Skeletal muscle tissue (tissue), 4 donors: ENCODE data around the gene CTDSP2. TPM values are rescaled to one million over a fixed set of nuclear protein-coding genes. Genes with fewer than 3 reads are reported as not detected.

Experiments
- H3K27ac ChIP-seq: one replicate; pipeline ENCODE4 v1.7.0; 2013; ENCODE audit warnings: mild to moderate bottlenecking, low read depth, low read length, inconsistent platforms
- H3K27me3 ChIP-seq, 3 donors: one replicate each; pipeline ENCODE4 v1.7.0; 2013; ENCODE audit warnings: low read length in 3 of 3; ENCODE audit not compliant: control insufficient read depth in 3 of 3, insufficient read depth in 3 of 3
- H3K36me3 ChIP-seq, 3 donors: one replicate each; pipeline ENCODE4 v1.7.0; 2013; ENCODE audit warnings: low read length in 3 of 3; ENCODE audit not compliant: control insufficient read depth in 3 of 3, insufficient read depth in 3 of 3
- H3K4me1 ChIP-seq, 3 donors: one replicate each; pipeline ENCODE4 v1.7.0; 2013; ENCODE audit warnings: low read length in 3 of 3, mild to moderate bottlenecking in 3 of 3; ENCODE audit not compliant: control insufficient read depth in 3 of 3, insufficient read depth in 3 of 3
- H3K4me3 ChIP-seq, 3 donors: one replicate each; pipeline ENCODE4 v1.7.0; 2013; ENCODE audit warnings: low read length in 3 of 3
- H3K9ac ChIP-seq, 3 donors: one replicate each; pipeline ENCODE4 v1.7.0; 2013; ENCODE audit warnings: low read length in 3 of 3, mild to moderate bottlenecking in 3 of 3, moderate library complexity in 2 of 3, low read depth in 1 of 3
- H3K9me3 ChIP-seq, 3 donors: one replicate each; pipeline ENCODE4 v1.7.0; 2013; ENCODE audit warnings: low read length in 3 of 3; ENCODE audit not compliant: control insufficient read depth in 3 of 3
- total RNA-seq: library from RNA; depleted of rRNA; stranded (reverse); fragments of >200 nt; gene quantifications from one replicate; pipeline ENCODE4 v1.2.3, GENCODE V29; 2014
- donor health status: Osteomylitis.

CTDSP2 gene
- total RNA-seq, result 51.1 TPM

GRCh38 chr12:57846577-57847319 is at the start of gene CTDSP2:
CTDSP2 (minus strand) TSS chr12:57846729; CDS start chr12:57846435, 294 bp downstream.
- Histone ChIP-seq H3K27ac (peak within 1 kb of the TSS; percentile 100), H3K4me1 (peaks cover 57 to 76% (median 73%) of the 10 kb centered on the region in 3 donors), H3K27me3 (no peaks in the 10 kb centered on the region), H3K36me3 (peaks cover 0 to 9% (median 2%) of the 10 kb centered on the region in 3 donors), H3K4me3 (peak within 1 kb of the TSS; percentile 92 to 99 (median 96)), H3K9ac (peak within 1 kb of the TSS; percentile 99 to 100 (median 99)), H3K9me3 (no peaks in the 10 kb centered on the region)

GRCh38 chr12:57896115-57896433 is 49.5 kb upstream of the CTDSP2 start:
- peaks cover 69 to 74% (median 72%) of the 10 kb centered on the region in 3 donors for H3K4me1 ChIP-seq
- H3K4me3 ChIP-seq, result peak overlapping the region; percentile 67 to 77 (median 71)
- H3K27ac ChIP-seq, result peak overlapping the region; percentile 98
- no peaks in the 10 kb centered on the region for H3K27me3 ChIP-seq
- H3K9ac ChIP-seq, result peak overlapping the region; percentile 82 to 96 (median 84)
- no peaks in the 10 kb centered on the region for H3K36me3 ChIP-seq
- no peaks in the 10 kb centered on the region for H3K9me3 ChIP-seq

- no peaks in the 10 kb centered on the region for H3K36me3 ChIP-seq
- peak overlapping the region; percentile 67 to 77 (median 71) for H3K4me3 ChIP-seq
- H3K27ac ChIP-seq, result peak overlapping the region; percentile 98
- peaks cover 69 to 78% (median 76%) of the 10 kb centered on the region in 3 donors for H3K4me1 ChIP-seq
- H3K9ac ChIP-seq, result peak overlapping the region; percentile 82 to 96 (median 84)
- H3K27me3 ChIP-seq, result no peaks in the 10 kb centered on the region
- H3K9me3 ChIP-seq, result no peaks in the 10 kb centered on the region
These were observed 49.0 kb upstream of the CTDSP2 start for GRCh38 chr12:57895389-57896114.

- peak overlapping the region; percentile 70 to 96 (median 75) for H3K9ac ChIP-seq
- H3K9me3 ChIP-seq, result no peaks in the 10 kb centered on the region
- H3K4me1 ChIP-seq, result peaks cover 78 to 84% (median 84%) of the 10 kb centered on the region in 3 donors
- H3K27me3 ChIP-seq, result no peaks in the 10 kb centered on the region
- H3K4me3 ChIP-seq, result peak overlapping the region in 2 of 3 donors; percentile 19 to 50
- peak overlapping the region; percentile 98 for H3K27ac ChIP-seq
- H3K36me3 ChIP-seq, result no peaks in the 10 kb centered on the region
These were observed 48.1 kb upstream of the CTDSP2 start for GRCh38 chr12:57894399-57895292.

GRCh38 chr12:57893431-57894353 is 47.2 kb upstream of the CTDSP2 start:
- H3K27ac ChIP-seq, result peak overlapping the region; percentile 98
- H3K9me3 ChIP-seq, result no peaks in the 10 kb centered on the region
- peak overlapping the region; percentile 70 to 96 (median 75) for H3K9ac ChIP-seq
- H3K4me3 ChIP-seq, result peak overlapping the region; percentile 14 to 50 (median 33)
- no peaks in the 10 kb centered on the region for H3K36me3 ChIP-seq
- no peaks in the 10 kb centered on the region for H3K27me3 ChIP-seq
- peaks cover 81 to 84% (median 84%) of the 10 kb centered on the region in 3 donors for H3K4me1 ChIP-seq

GRCh38 chr12:57892232-57892972 is 45.9 kb upstream of the CTDSP2 start:
- Histone ChIP-seq H3K4me1 (peaks cover 81 to 84% (median 83%) of the 10 kb centered on the region in 3 donors), H3K36me3 (no peaks in the 10 kb centered on the region)

GRCh38 chr12:57891542-57892228 is 45.2 kb upstream of the CTDSP2 start:
- H3K27ac ChIP-seq, result peak overlapping the region; percentile 98
- H3K4me1 ChIP-seq, result peaks cover 78 to 83% (median 81%) of the 10 kb centered on the region in 3 donors
- no peak overlapping the region for H3K4me3 ChIP-seq
- H3K9me3 ChIP-seq, result no peaks in the 10 kb centered on the region
- H3K27me3 ChIP-seq, result no peaks in the 10 kb centered on the region
- no peaks in the 10 kb centered on the region for H3K36me3 ChIP-seq
- H3K9ac ChIP-seq, result peak overlapping the region in 1 of 3 donors; percentile 16

More at GRCh38 chr12:57892232-57892972, 45.9 kb upstream of the CTDSP2 start:
- H3K4me3 ChIP-seq, result no peak overlapping the region
- H3K27ac ChIP-seq, result peak overlapping the region; percentile 98
- H3K9me3 ChIP-seq, result no peaks in the 10 kb centered on the region
- H3K9ac ChIP-seq, result peak overlapping the region in 1 of 3 donors; percentile 16
- H3K27me3 ChIP-seq, result no peaks in the 10 kb centered on the region
